Rectal smooth muscle tissue (tissue), 1 donor: ENCODE results near the gene DLST.
A peak's percentile ranks its signal among the peaks of the same experiment; 100 is the strongest.
"Not testable (repeated sequence)": the region's sequence is repeated elsewhere in the genome, so short reads cannot be mapped to it uniquely, and the experiment has no call there.

Experiments used
- H3K27ac ChIP-seq: one replicate; pipeline ENCODE4 v1.7.0; 2013; ENCODE audit warnings: low read depth, low read length, inconsistent platforms
- H3K27me3 ChIP-seq: one replicate; pipeline ENCODE4 v1.7.0; 2013; ENCODE audit warnings: low read length; ENCODE audit not compliant: control insufficient read depth, insufficient read depth
- H3K36me3 ChIP-seq: one replicate; pipeline ENCODE4 v1.7.0; 2013; ENCODE audit warnings: low read length; ENCODE audit not compliant: control insufficient read depth, insufficient read depth
- H3K4me1 ChIP-seq: one replicate; pipeline ENCODE4 v1.7.0; 2013; ENCODE audit warnings: low read length; ENCODE audit not compliant: control insufficient read depth, insufficient read depth
- H3K4me3 ChIP-seq: one replicate; pipeline ENCODE4 v1.7.0; 2013; ENCODE audit warnings: low read length
- H3K9ac ChIP-seq: one replicate; pipeline ENCODE4 v1.7.0; 2013; ENCODE audit warnings: low read length

Gene DLST

GRCh38 chr14:74917178-74917543 lies 35.4 kb downstream of the DLST start:
- Histone ChIP-seq H3K9ac (no peak overlapping the region), H3K4me1 (no peaks in the 10 kb centered on the region), H3K27me3 (no peaks in the 10 kb centered on the region), H3K36me3 (no peaks in the 10 kb centered on the region), H3K4me3 (no peak overlapping the region), H3K27ac (peak overlapping the region; percentile 31)

- no peaks in the 10 kb centered on the region for H3K36me3 ChIP-seq
- no peak overlapping the region for H3K9ac ChIP-seq
- no peaks in the 10 kb centered on the region for H3K27me3 ChIP-seq
- H3K4me3 ChIP-seq, result no peak overlapping the region
- peaks cover 3% of the 10 kb centered on the region for H3K4me1 ChIP-seq
- H3K27ac ChIP-seq, result peak overlapping the region; percentile 31
These were observed 35.9 kb downstream of the DLST start for GRCh38 chr14:74917646-74918081.

- Histone ChIP-seq H3K27me3 (no peaks in the 10 kb centered on the region), H3K27ac (no peak overlapping the region), H3K9ac (no peak overlapping the region), H3K4me3 (no peak overlapping the region), H3K4me1 (peaks cover 3% of the 10 kb centered on the region), H3K36me3 (no peaks in the 10 kb centered on the region)
These were observed 36.7 kb downstream of the DLST start for GRCh38 chr14:74918380-74918779.

- no peak overlapping the region for H3K4me3 ChIP-seq
- H3K9ac ChIP-seq, result no peak overlapping the region
- H3K4me1 ChIP-seq, result peaks cover 3% of the 10 kb centered on the region
- no peak overlapping the region for H3K27ac ChIP-seq
- H3K27me3 ChIP-seq, result no peaks in the 10 kb centered on the region
- no peaks in the 10 kb centered on the region for H3K36me3 ChIP-seq
These were observed 37.9 kb downstream of the DLST start for GRCh38 chr14:74919421-74920165.

- Histone ChIP-seq H3K36me3 (no peaks in the 10 kb centered on the region), H3K27me3 (no peaks in the 10 kb centered on the region), H3K9ac (no peak overlapping the region), H3K27ac (no peak overlapping the region), H3K4me3 (no peak overlapping the region), H3K4me1 (peaks cover 3% of the 10 kb centered on the region)
These were observed 38.6 kb downstream of the DLST start for GRCh38 chr14:74920281-74920680.

- H3K4me1 ChIP-seq, result peaks cover 3% of the 10 kb centered on the region
These were observed 39.4 kb downstream of the DLST start for GRCh38 chr14:74921053-74921620.

GRCh38 chr14:74921987-74922751 lies 40.5 kb downstream of the DLST start:
- Histone ChIP-seq H3K4me3 (peak overlapping the region; percentile 7), H3K27ac (no peak overlapping the region), H3K36me3 (no peaks in the 10 kb centered on the region), H3K9ac (no peak overlapping the region), H3K27me3 (no peaks in the 10 kb centered on the region), H3K4me1 (peaks cover 3% of the 10 kb centered on the region)

More at GRCh38 chr14:74921053-74921620, 39.4 kb downstream of the DLST start:
- no peaks in the 10 kb centered on the region for H3K36me3 ChIP-seq
- H3K4me3 ChIP-seq, result no peak overlapping the region
- H3K27me3 ChIP-seq, result no peaks in the 10 kb centered on the region
- no peak overlapping the region for H3K9ac ChIP-seq
- no peak overlapping the region for H3K27ac ChIP-seq

GRCh38 chr14:74922752-74923401 lies 41.2 kb downstream of the DLST start, which contains the start of gene RPS6KL1:
Gene RPS6KL1, minus strand, starts transcription at chr14:74923260. Its CDS starts 1,719 bp downstream, at chr14:74921541.
- no peaks in the 10 kb centered on the region for H3K27me3 ChIP-seq
- H3K4me3 ChIP-seq, result peak within 1 kb of the TSS; percentile 76
- peak within 1 kb of the TSS; percentile 45 for H3K9ac ChIP-seq
- peaks cover 3% of the 10 kb centered on the region for H3K4me1 ChIP-seq
- H3K36me3 ChIP-seq, result no peaks in the 10 kb centered on the region
- no peak within 1 kb of the TSS for H3K27ac ChIP-seq

- H3K9ac ChIP-seq, result no peak overlapping the region
- H3K4me1 ChIP-seq, result peaks cover 3% of the 10 kb centered on the region
- no peaks in the 10 kb centered on the region for H3K27me3 ChIP-seq
- H3K36me3 ChIP-seq, result no peaks in the 10 kb centered on the region
- no peak overlapping the region for H3K4me3 ChIP-seq
- H3K27ac ChIP-seq, result no peak overlapping the region
These were observed 42.3 kb downstream of the DLST start for GRCh38 chr14:74924061-74924460.

GRCh38 chr14:74927225-74927624 lies 45.5 kb downstream of the DLST start:
- Histone ChIP-seq H3K27me3 (no peaks in the 10 kb centered on the region), H3K4me1 (peaks cover 3% of the 10 kb centered on the region), H3K36me3 (no peaks in the 10 kb centered on the region), H3K27ac (no peak overlapping the region), H3K9ac (no peak overlapping the region), H3K4me3 (no peak overlapping the region)

GRCh38 chr14:74929242-74929641 lies 47.5 kb downstream of the DLST start:
- Histone ChIP-seq H3K27me3 (no peaks in the 10 kb centered on the region), H3K4me1 (no peaks in the 10 kb centered on the region), H3K36me3 (no peaks in the 10 kb centered on the region), H3K4me3 (no peak overlapping the region), H3K9ac (no peak overlapping the region), H3K27ac (no peak overlapping the region)

GRCh38 chr14:74931744-74932143 lies 50.0 kb downstream of the DLST start:
- not testable (repeated sequence) for H3K9ac ChIP-seq, H3K4me1 ChIP-seq, H3K4me3 ChIP-seq, H3K27me3 ChIP-seq, H3K27ac ChIP-seq, H3K36me3 ChIP-seq
